Muscle layer of duodenum (tissue), 2 donors: Measurements from ENCODE around the gene PLPP3.

Source experiments
- H3K27ac ChIP-seq: one replicate; pipeline ENCODE4 v1.7.0; 2013; ENCODE audit warnings: mild to moderate bottlenecking, low read length
- H3K27me3 ChIP-seq: one replicate; pipeline ENCODE4 v1.7.0; 2013; ENCODE audit warnings: low read depth, mild to moderate bottlenecking, control low read depth, low read length
- H3K36me3 ChIP-seq, 2 donors: one replicate each; pipeline ENCODE4 v1.7.0; 2013; ENCODE audit warnings: low read length in 2 of 2, control low read depth in 1 of 2, mild to moderate bottlenecking in 1 of 2; ENCODE audit not compliant: insufficient read depth in 2 of 2, control insufficient read depth in 1 of 2
- H3K4me1 ChIP-seq, 2 donors: one replicate each; pipeline ENCODE4 v1.7.0; 2013; ENCODE audit warnings: low read length in 2 of 2, mild to moderate bottlenecking in 2 of 2, control low read depth in 1 of 2, moderate library complexity in 1 of 2; ENCODE audit not compliant: insufficient read depth in 2 of 2, control insufficient read depth in 1 of 2
- H3K4me3 ChIP-seq, 2 donors: one replicate each; pipeline ENCODE4 v1.7.0; 2013; ENCODE audit warnings: low read length in 2 of 2, low read depth in 1 of 2, mild to moderate bottlenecking in 1 of 2
- H3K9me3 ChIP-seq, 2 donors: one replicate each; pipeline ENCODE4 v1.7.0; 2013; ENCODE audit warnings: low read length in 2 of 2, control low read depth in 1 of 2, mild to moderate bottlenecking in 1 of 2; ENCODE audit not compliant: control insufficient read depth in 1 of 2
- donor health status: healthy.

Gene PLPP3

GRCh38 chr1:56589369-56589768 lies 10.0 kb upstream of the PLPP3 start:
- H3K4me1 ChIP-seq: no peaks in the 10 kb centered on the region
- no peak overlapping the region for H3K4me3 ChIP-seq
- H3K36me3 ChIP-seq: no peaks in the 10 kb centered on the region
- H3K27me3 ChIP-seq: no peaks in the 10 kb centered on the region
- no peak overlapping the region for H3K27ac ChIP-seq
- no peaks in the 10 kb centered on the region for H3K9me3 ChIP-seq

GRCh38 chr1:56586502-56586901 lies 7.1 kb upstream of the PLPP3 start:
- no peaks in the 10 kb centered on the region for H3K4me1 ChIP-seq
- no peaks in the 10 kb centered on the region for H3K27me3 ChIP-seq
- H3K36me3 ChIP-seq: no peaks in the 10 kb centered on the region

GRCh38 chr1:56585985-56586384 lies 6.6 kb upstream of the PLPP3 start:
- Histone ChIP-seq H3K4me1 (no peaks in the 10 kb centered on the region), H3K27me3 (no peaks in the 10 kb centered on the region), H3K36me3 (no peaks in the 10 kb centered on the region), H3K4me3 (no peak overlapping the region), H3K27ac (no peak overlapping the region), H3K9me3 (no peaks in the 10 kb centered on the region)

More at GRCh38 chr1:56586502-56586901, 7.1 kb upstream of the PLPP3 start:
- no peak overlapping the region for H3K4me3 ChIP-seq
- no peaks in the 10 kb centered on the region for H3K9me3 ChIP-seq
- H3K27ac ChIP-seq: no peak overlapping the region

- no peak overlapping the region for H3K4me3 ChIP-seq
- H3K4me1 ChIP-seq: peaks cover 0 to 3% of the 10 kb centered on the region in 2 donors
- H3K27me3 ChIP-seq: no peaks in the 10 kb centered on the region
- H3K9me3 ChIP-seq: no peaks in the 10 kb centered on the region
- no peak overlapping the region for H3K27ac ChIP-seq
- no peaks in the 10 kb centered on the region for H3K36me3 ChIP-seq
Measured at GRCh38 chr1:56584910-56585528, 5.7 kb upstream of the PLPP3 start.

GRCh38 chr1:56583957-56584468 lies 4.7 kb upstream of the PLPP3 start:
- no peaks in the 10 kb centered on the region for H3K27me3 ChIP-seq
- H3K4me3 ChIP-seq: no peak overlapping the region
- H3K27ac ChIP-seq: no peak overlapping the region
- H3K36me3 ChIP-seq: no peaks in the 10 kb centered on the region
- no peaks in the 10 kb centered on the region for H3K9me3 ChIP-seq
- peaks cover 0 to 5% of the 10 kb centered on the region in 2 donors for H3K4me1 ChIP-seq

- Histone ChIP-seq H3K27ac (no peak overlapping the region), H3K4me1 (peaks cover 0 to 26% of the 10 kb centered on the region in 2 donors), H3K9me3 (no peaks in the 10 kb centered on the region)
Measured at GRCh38 chr1:56580771-56581170, 1.4 kb upstream of the PLPP3 start.

GRCh38 chr1:56578138-56578962 lies 1.0 kb downstream of the PLPP3 start:
- Histone ChIP-seq H3K36me3 (no peaks in the 10 kb centered on the region), H3K4me3 (peak overlapping the region; percentile 82 to 97), H3K27ac (peak overlapping the region; percentile 88), H3K4me1 (peaks cover 0 to 26% of the 10 kb centered on the region in 2 donors), H3K9me3 (no peaks in the 10 kb centered on the region), H3K27me3 (no peaks in the 10 kb centered on the region)

More at GRCh38 chr1:56580771-56581170, 1.4 kb upstream of the PLPP3 start:
- Histone ChIP-seq H3K4me3 (no peak overlapping the region), H3K27me3 (no peaks in the 10 kb centered on the region), H3K36me3 (no peaks in the 10 kb centered on the region)

- Histone ChIP-seq H3K9me3 (no peaks in the 10 kb centered on the region), H3K4me3 (peak overlapping the region; percentile 82 to 97), H3K27me3 (no peaks in the 10 kb centered on the region), H3K4me1 (peaks cover 0 to 33% of the 10 kb centered on the region in 2 donors), H3K27ac (peak overlapping the region; percentile 88), H3K36me3 (no peaks in the 10 kb centered on the region)
Measured at GRCh38 chr1:56577406-56578137, 1.8 kb downstream of the PLPP3 start.

- Histone ChIP-seq H3K36me3 (no peaks in the 10 kb centered on the region), H3K27ac (peak overlapping the region; percentile 88), H3K9me3 (no peaks in the 10 kb centered on the region), H3K4me3 (peak overlapping the region; percentile 82 to 97), H3K27me3 (no peaks in the 10 kb centered on the region), H3K4me1 (peaks cover 0 to 38% of the 10 kb centered on the region in 2 donors)
Measured at GRCh38 chr1:56576880-56577405, 2.4 kb downstream of the PLPP3 start.

- H3K36me3 ChIP-seq: no peaks in the 10 kb centered on the region
- H3K27ac ChIP-seq: no peak overlapping the region
- H3K4me1 ChIP-seq: peaks cover 0 to 42% of the 10 kb centered on the region in 2 donors
- H3K9me3 ChIP-seq: no peaks in the 10 kb centered on the region
- peak overlapping the region; percentile 82 to 97 for H3K4me3 ChIP-seq
- H3K27me3 ChIP-seq: no peaks in the 10 kb centered on the region
Measured at GRCh38 chr1:56575865-56576264, 3.5 kb downstream of the PLPP3 start.

- Histone ChIP-seq H3K9me3 (no peaks in the 10 kb centered on the region), H3K4me1 (peaks cover 0 to 37% of the 10 kb centered on the region in 2 donors), H3K36me3 (no peaks in the 10 kb centered on the region), H3K27ac (no peak overlapping the region), H3K4me3 (peak overlapping the region in 1 of 2 donors; percentile 82), H3K27me3 (no peaks in the 10 kb centered on the region)
Measured at GRCh38 chr1:56574794-56575193, 4.6 kb downstream of the PLPP3 start.
